ENCODE data around the gene GPR68. TPM values are rescaled to one million over a fixed set of nuclear protein-coding genes. Genes with fewer than 3 reads are reported as not detected.

The GPR68 gene
- total and polyA plus RNA-seq, 2 donors (not counting 1 experiment from before 2014, with no cell fraction given): 0.31 to 0.34 TPM

DNA sequence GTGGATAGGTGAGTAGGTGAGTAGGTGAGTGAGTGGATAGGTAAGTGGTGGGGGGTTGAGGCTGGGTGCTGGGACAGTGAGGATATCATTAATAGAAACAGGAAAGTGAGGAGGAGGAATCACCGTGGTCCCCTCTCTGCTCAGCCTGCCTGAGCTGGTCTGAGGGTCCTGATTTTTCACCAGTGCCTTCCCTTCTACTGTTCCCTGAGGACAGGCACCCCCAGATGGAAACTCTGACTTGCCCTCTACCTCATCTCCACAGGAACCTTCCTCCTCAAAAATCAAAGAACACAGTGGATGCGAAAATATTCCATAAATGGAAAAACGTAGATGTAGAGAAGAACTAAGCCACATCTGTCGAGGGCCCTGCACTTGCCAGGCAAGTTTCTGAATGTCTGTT lies 1.9 kb downstream of the GPR68 start:
- Histone ChIP-seq H3K4me3 (ENCODE audit: control extremely low read depth in 1 of 5, extremely low read depth in 1 of 5, insufficient read depth in 1 of 5, low read depth in 2 of 5, low read length in 4 of 5) (peak overlapping the region in 3 of 5 experiments; percentile 1 to 37 (median 22)), H3K9me3 (ENCODE audit: control extremely low read depth in 1 of 3, control insufficient read depth in 2 of 3, insufficient read depth in 1 of 3, low read length in 2 of 3) (no peaks in the 10 kb centered on the region), H2AFZ (ENCODE audit: insufficient read depth, low read depth, low read length, poor library complexity, severe bottlenecking) (no peak overlapping the region), H3K79me2 (ENCODE audit: control insufficient read depth, insufficient read depth, low read length) (peaks cover 8% of the 10 kb centered on the region), H3K36me3 (replicated peaks in 1 of 2; ENCODE audit: control extremely low read depth in 1 of 2, control insufficient read depth in 1 of 2, extremely low read depth in 1 of 2, insufficient read depth in 2 of 2, low read length in 1 of 2) (no peaks in the 10 kb centered on the region), H3K27ac (ENCODE audit: low read length in 2 of 2) (peak overlapping the region; percentile 57 to 79), H3K4me2 (replicated peaks; ENCODE audit: low read depth, low read length, poor library complexity, severe bottlenecking) (peak overlapping the region; percentile 79), H3K27me3 (replicated peaks in 1 of 4; ENCODE audit: control extremely low read depth in 1 of 4, control insufficient read depth in 3 of 4, insufficient read depth in 4 of 4, low read length in 3 of 4) (no peaks in the 10 kb centered on the region), H4K20me1 (ENCODE audit: control insufficient read depth, insufficient read depth, low read length, poor library complexity, severe bottlenecking) (no peaks in the 10 kb centered on the region), H3K9ac (ENCODE audit: low read length) (peak overlapping the region; percentile 47), H3K4me1 (ENCODE audit: control insufficient read depth in 2 of 2, insufficient read depth in 2 of 2, low read length in 2 of 2) (peaks cover 50 to 63% of the 10 kb centered on the region in 2 donors)
- H3K27ac Mint-ChIP-seq: peak overlapping the region; percentile 91
- TF ChIP-seq, protein P1, sequence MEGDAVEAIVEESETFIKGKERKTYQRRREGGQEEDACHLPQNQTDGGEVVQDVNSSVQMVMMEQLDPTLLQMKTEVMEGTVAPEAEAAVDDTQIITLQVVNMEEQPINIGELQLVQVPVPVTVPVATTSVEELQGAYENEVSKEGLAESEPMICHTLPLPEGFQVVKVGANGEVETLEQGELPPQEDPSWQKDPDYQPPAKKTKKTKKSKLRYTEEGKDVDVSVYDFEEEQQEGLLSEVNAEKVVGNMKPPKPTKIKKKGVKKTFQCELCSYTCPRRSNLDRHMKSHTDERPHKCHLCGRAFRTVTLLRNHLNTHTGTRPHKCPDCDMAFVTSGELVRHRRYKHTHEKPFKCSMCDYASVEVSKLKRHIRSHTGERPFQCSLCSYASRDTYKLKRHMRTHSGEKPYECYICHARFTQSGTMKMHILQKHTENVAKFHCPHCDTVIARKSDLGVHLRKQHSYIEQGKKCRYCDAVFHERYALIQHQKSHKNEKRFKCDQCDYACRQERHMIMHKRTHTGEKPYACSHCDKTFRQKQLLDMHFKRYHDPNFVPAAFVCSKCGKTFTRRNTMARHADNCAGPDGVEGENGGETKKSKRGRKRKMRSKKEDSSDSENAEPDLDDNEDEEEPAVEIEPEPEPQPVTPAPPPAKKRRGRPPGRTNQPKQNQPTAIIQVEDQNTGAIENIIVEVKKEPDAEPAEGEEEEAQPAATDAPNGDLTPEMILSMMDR (IDR thresholded peaks at IDR 0.05): no peak
- TF ChIP-seq EZH2 (IDR thresholded peaks at IDR 0.05; ENCODE audit: borderline replicate concordance, insufficient read depth, low read depth, low read length, poor library complexity, severe bottlenecking): no peak
- no CpG with 5 or more reads among the region's 4 CpGs for WGBS (ENCODE audit: insufficient coverage)
- intact Hi-C loops (cut with micrococcal nuclease): loop anchor here (1.0 to 10.0 kb wide), 10 partner anchors 8 to 845 kb away; partner anchors contain the start of genes CALM1 and RPS6KA5
- H3K4me3 Mint-ChIP-seq: peak overlapping the region; percentile 75
- POLR2A ChIA-PET: interaction anchor here (0.6 to 2.6 kb wide), 5 partner anchors 8 to 182 kb away, joined by 3 to 9 read pairs (median 5); partner anchors contain the start of gene RPS6KA5
- CTCF ChIA-PET: interaction anchor here (0.5 to 6.1 kb wide), 9 partner anchors 10 to 78 kb away, joined by 3 to 42 read pairs (median 4); no protein-coding TSS in a partner anchor
- H3K4me1 Mint-ChIP-seq: peaks cover 62% of the 10 kb centered on the region
- no peaks in the 10 kb centered on the region for H3K9me3 Mint-ChIP-seq (ENCODE audit: insufficient read depth)
- H3K27me3 Mint-ChIP-seq: no peaks in the 10 kb centered on the region
- ATAC-seq (ENCODE audit: low read depth) (no peak), DNase-seq (no peak)

DNA sequence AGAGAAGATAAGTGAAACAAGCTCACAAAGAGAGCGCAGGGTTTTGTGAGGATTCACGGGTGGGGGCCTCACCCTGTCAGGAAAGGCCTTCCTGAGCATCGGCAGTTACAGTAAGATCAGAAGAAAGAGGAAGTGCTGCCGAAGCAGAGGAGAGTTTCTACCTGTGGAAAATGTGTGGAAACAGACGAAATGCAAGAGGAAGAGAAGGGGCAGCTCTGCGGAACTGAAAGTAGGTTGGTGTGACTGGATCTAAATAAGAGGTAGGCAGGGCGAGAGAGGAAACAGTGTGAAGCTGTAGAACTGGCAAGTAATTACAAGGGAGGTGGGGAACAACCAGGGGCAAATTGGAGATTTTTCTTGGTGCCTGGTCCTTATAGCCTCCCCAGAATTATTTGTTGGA lies 2.6 kb downstream of the GPR68 start:
- 1% methylated on average over 7 of the region's 7 CpGs for WGBS (ENCODE audit: insufficient coverage)
- intact Hi-C loops (cut with micrococcal nuclease): loop anchor here (1.0 to 10.0 kb wide), 9 partner anchors 8 to 845 kb away; partner anchors contain the start of genes CALM1 and RPS6KA5
- H2AFZ ChIP-seq (ENCODE audit: insufficient read depth, low read depth, low read length, poor library complexity, severe bottlenecking): no peak overlapping the region

More for the DNA sequence above, 2.6 kb downstream of the GPR68 start:
- peak overlapping the region; percentile 79 for H3K4me2 ChIP-seq (replicated peaks; ENCODE audit: low read depth, low read length, poor library complexity, severe bottlenecking)
- no peak for TF ChIP-seq EZH2 (IDR thresholded peaks at IDR 0.05; ENCODE audit: borderline replicate concordance, insufficient read depth, low read depth, low read length, poor library complexity, severe bottlenecking)
- TF ChIP-seq, protein P1 (IDR thresholded peaks at IDR 0.05): no peak
- H3K36me3 ChIP-seq (replicated peaks in 1 of 2; ENCODE audit: control extremely low read depth in 1 of 2, control insufficient read depth in 1 of 2, extremely low read depth in 1 of 2, insufficient read depth in 2 of 2, low read length in 1 of 2): no peaks in the 10 kb centered on the region
- ChIA-PET POLR2A (interaction anchor here (0.9 to 1.2 kb wide), 3 partner anchors 9 to 127 kb away, joined by 3 to 4 read pairs (median 3); no protein-coding TSS in a partner anchor), CTCF (interaction anchor here (0.7 to 6.1 kb wide), 5 partner anchors 11 to 67 kb away, joined by 3 to 42 read pairs (median 4); no protein-coding TSS in a partner anchor)
- H3K27me3 ChIP-seq (replicated peaks in 1 of 4; ENCODE audit: control extremely low read depth in 1 of 4, control insufficient read depth in 3 of 4, insufficient read depth in 4 of 4, low read length in 3 of 4): no peaks in the 10 kb centered on the region
- Mint-ChIP-seq H3K27ac (peak overlapping the region; percentile 84), H3K9me3 (ENCODE audit: insufficient read depth) (no peaks in the 10 kb centered on the region), H3K4me3 (peak overlapping the region; percentile 75), H3K4me1 (peaks cover 58% of the 10 kb centered on the region), H3K27me3 (no peaks in the 10 kb centered on the region)
- peak overlapping the region; percentile 56 for H3K9ac ChIP-seq (ENCODE audit: low read length)
- ATAC-seq (ENCODE audit: low read depth) (peak; percentile 68), DNase-seq (peak; percentile 87)
- H3K27ac ChIP-seq (ENCODE audit: low read length in 2 of 2): peak overlapping the region; percentile 39 to 44
- no peaks in the 10 kb centered on the region for H4K20me1 ChIP-seq (ENCODE audit: control insufficient read depth, insufficient read depth, low read length, poor library complexity, severe bottlenecking)
- H3K9me3 ChIP-seq (ENCODE audit: control extremely low read depth in 1 of 3, control insufficient read depth in 2 of 3, insufficient read depth in 1 of 3, low read length in 2 of 3): no peaks in the 10 kb centered on the region
- peak overlapping the region in 4 of 5 experiments; percentile 21 to 58 (median 40) for H3K4me3 ChIP-seq (ENCODE audit: control extremely low read depth in 1 of 5, extremely low read depth in 1 of 5, insufficient read depth in 1 of 5, low read depth in 2 of 5, low read length in 4 of 5)
- H3K4me1 ChIP-seq (ENCODE audit: control insufficient read depth in 2 of 2, insufficient read depth in 2 of 2, low read length in 2 of 2): peaks cover 50 to 63% of the 10 kb centered on the region in 2 donors
- H3K79me2 ChIP-seq (ENCODE audit: control insufficient read depth, insufficient read depth, low read length): peaks cover 8% of the 10 kb centered on the region
